Gastroesophageal sphincter (tissue), 3 donors: ENCODE results near the gene RGS7BP.

ENCODE experiments used
- CTCF ChIP-seq, 4 experiments: fragments of 200-600 bp in 2 of 4; fragments of 450-650 bp in 2 of 4; sonication (generic) in 1 of 4; IDR thresholded peaks; one replicate each; pipeline ENCODE4 v1.5.1; 2017 to 2019; ENCODE audit warnings: antibody characterized with exemption in 4 of 4, mild to moderate bottlenecking in 2 of 4, moderate library complexity in 2 of 4
- EP300 ChIP-seq: sonication (generic); formaldehyde crosslinking; IDR thresholded peaks from one replicate; pipeline ENCODE4 v1.6.1; 2017; ENCODE audit warnings: antibody characterized with exemption, mild to moderate bottlenecking
- POLR2A ChIP-seq, 2 donors: fragments of 450-650 bp; IDR thresholded peaks; one replicate each; pipeline ENCODE4 v1.6.1; 2017; ENCODE audit warnings: antibody characterized with exemption in 2 of 2, mild to moderate bottlenecking in 2 of 2, moderate library complexity in 1 of 2
- POLR2AphosphoS5 ChIP-seq: sonication (generic); formaldehyde crosslinking; IDR thresholded peaks from one replicate; pipeline ENCODE4 v1.6.1; 2017; ENCODE audit warnings: antibody characterized with exemption

DNA sequence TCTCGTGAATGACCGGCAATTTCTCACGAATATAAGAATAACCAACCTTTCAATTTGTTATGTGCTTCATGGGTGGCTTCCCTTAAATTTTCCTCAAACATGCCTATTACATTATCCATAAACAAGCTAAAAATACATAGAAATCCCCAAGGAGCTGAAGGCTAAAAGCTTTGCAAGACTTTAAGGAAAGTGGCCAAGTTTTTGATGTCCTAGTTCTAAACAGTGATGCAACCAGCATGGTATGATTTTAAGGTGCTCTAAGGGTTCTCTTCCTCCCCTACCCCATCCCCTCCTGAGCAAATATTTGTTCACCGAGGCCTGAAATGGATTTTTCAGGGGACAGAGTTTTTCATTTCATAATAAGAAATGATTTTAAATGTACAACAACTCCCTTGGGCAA lies 79.8 kb downstream of the RGS7BP start:
- TF ChIP-seq POLR2A (IDR thresholded peaks at IDR 0.05) = no peak
- no peak for TF ChIP-seq CTCF (IDR thresholded peaks at IDR 0.05)
- TF ChIP-seq EP300 = no peak
- no peak for TF ChIP-seq POLR2AphosphoS5
